Measurements from ENCODE around the gene PCSK6.

- TF ChIP-seq CTCF (conservative IDR thresholded peaks at IDR 0.05; ENCODE audit: low read length) (no peak), EZH2phosphoT487 (IDR thresholded peaks at IDR 0.05; ENCODE audit: borderline replicate concordance) (no peak)
These were observed 30.9 kb upstream of the PCSK6 start for GRCh38 chr15:101520395-101520794.
